Measurements from ENCODE around the gene EGLN2. TPM values are rescaled to one million over a fixed set of nuclear protein-coding genes. Genes with fewer than 3 reads are reported as not detected.
A peak's percentile ranks its signal among the peaks of the same experiment; 100 is the strongest.
"Not testable (repeated sequence)": the region's sequence is repeated elsewhere in the genome, so short reads cannot be mapped to it uniquely, and the experiment has no call there.

Gene EGLN2
- total and polyA plus RNA-seq, 9 of the 15 experiments (the other 6 are each of a cell fraction or from before 2014, with no cell fraction given): 9.6 to 114 (median 71.0) TPM

GRCh38 chr19:40819479-40820234, 20.7 kb downstream of the EGLN2 start:
- H4K20me1 ChIP-seq (replicated peaks; ENCODE audit: control insufficient read depth, insufficient read depth, low read length); H3K9me1 ChIP-seq (ENCODE audit: control insufficient read depth, insufficient read depth, low read length); in situ Hi-C loops (cut with MboI); BruUV-seq (replicated peaks); H3K9me3 ChIP-seq (replicated peaks; ENCODE audit: control insufficient read depth, insufficient read depth, low read depth, low read length); H3K79me2 ChIP-seq (ENCODE audit: control insufficient read depth, insufficient read depth, low read length); H3K27me3 ChIP-seq (ENCODE audit: control insufficient read depth in 2 of 2, insufficient read depth in 2 of 2, low read length in 2 of 2); H3K9ac ChIP-seq (ENCODE audit: insufficient read depth in 1 of 2, low read depth in 2 of 2, low read length in 2 of 2); H3K4me2 ChIP-seq (ENCODE audit: insufficient read depth, low read length); H3K4me3 ChIP-seq; H3K36me3 ChIP-seq (ENCODE audit: control insufficient read depth, insufficient read depth, low read length): not testable (repeated sequence)
- DNase-seq (ENCODE audit: extremely low read depth in 1 of 4, low spot score in 3 of 4) (peak in 2 of 4 experiments; percentile 16 to 65), ATAC-seq (0 out of 3 replicates have a peak, but pooled peaks have one; percentile 16), FAIRE-seq (peak; percentile 58)
- 33% methylated on average over 6 of the region's 6 CpGs for WGBS (ENCODE audit: insufficient coverage, low coverage, missing lambda C conversion rate)
- intact Hi-C loops (cut with micrococcal nuclease): loop anchor here (5.0 kb wide), 1 partner anchor 157 kb away; no protein-coding TSS in a partner anchor
- Histone ChIP-seq H3K4me1 (replicated peaks in 1 of 2; ENCODE audit: control insufficient read depth in 2 of 2, insufficient read depth in 2 of 2, low read length in 2 of 2) (peaks cover 32 to 38% of the 10 kb centered on the region in 2 experiments), H3K27ac (ENCODE audit: extremely low read depth, low read depth, low read length) (0 out of 3 replicates have a peak overlapping the region, but pooled peaks have one; percentile 48), H2AFZ (ENCODE audit: low read depth, low read length) (0 out of 2 replicates have a peak overlapping the region, but pooled peaks have one; percentile 40)
- CTCF ChIA-PET (ENCODE audit: low intra/inter-chr PET ratio): interaction anchor here (0.6 kb wide), 1 partner anchor 185 kb away, joined by 5 read pairs; no protein-coding TSS in a partner anchor
- POLR2A ChIA-PET: interaction anchor here (0.6 kb wide), 1 partner anchor 675 kb away, joined by 3 read pairs; no protein-coding TSS in a partner anchor
- TF ChIP-seq E2F8 (IDR thresholded peaks at IDR 0.05; ENCODE audit: low read depth, partially characterized antibody) (peak; percentile 19), ATF7 (IDR thresholded peaks at IDR 0.05) (0 out of 2 replicates have a peak, but pooled peaks have one; percentile 23), ADNP (tag; IDR thresholded peaks at IDR 0.05) (0 out of 2 replicates have a peak, but pooled peaks have one; percentile 39), MAZ (CRISPR knock-in tag; conservative IDR thresholded peaks at IDR 0.05 in 1 of 2, IDR thresholded peaks at IDR 0.05 in 1 of 2) (0 out of 4 replicates have a peak, but pooled peaks of 1 of the 2 experiments have one; percentile 39), ZNF316 (IDR thresholded peaks at IDR 0.05) (peak; percentile 39), SMC3 (conservative IDR thresholded peaks at IDR 0.05; ENCODE audit: insufficient read depth, low read depth, low read length) (peak; percentile 55; the same call in 1 of the 2 replicates), RBM25 (IDR thresholded peaks at IDR 0.05; ENCODE audit: low read depth, low read length, severe bottlenecking) (peak; percentile 52), KLF16 (IDR thresholded peaks at IDR 0.05) (peak; percentile 39; the same call in 1 of the 2 replicates), ZNF639 (CRISPR knock-in tag; conservative IDR thresholded peaks at IDR 0.05 in 1 of 2, IDR thresholded peaks at IDR 0.05 in 1 of 2) (peak in 1 of 2 experiments; percentile 19; a peak in 1 of 4 replicates), RAD21 (CRISPR knock-in tag; conservative IDR thresholded peaks at IDR 0.05 in 1 of 2, IDR thresholded peaks at IDR 0.05 in 1 of 2) (peak; percentile 58), BCOR (IDR thresholded peaks at IDR 0.05) (peak; percentile 50; the same call in 1 of the 2 replicates)
- TF ChIP-seq, protein P1, sequence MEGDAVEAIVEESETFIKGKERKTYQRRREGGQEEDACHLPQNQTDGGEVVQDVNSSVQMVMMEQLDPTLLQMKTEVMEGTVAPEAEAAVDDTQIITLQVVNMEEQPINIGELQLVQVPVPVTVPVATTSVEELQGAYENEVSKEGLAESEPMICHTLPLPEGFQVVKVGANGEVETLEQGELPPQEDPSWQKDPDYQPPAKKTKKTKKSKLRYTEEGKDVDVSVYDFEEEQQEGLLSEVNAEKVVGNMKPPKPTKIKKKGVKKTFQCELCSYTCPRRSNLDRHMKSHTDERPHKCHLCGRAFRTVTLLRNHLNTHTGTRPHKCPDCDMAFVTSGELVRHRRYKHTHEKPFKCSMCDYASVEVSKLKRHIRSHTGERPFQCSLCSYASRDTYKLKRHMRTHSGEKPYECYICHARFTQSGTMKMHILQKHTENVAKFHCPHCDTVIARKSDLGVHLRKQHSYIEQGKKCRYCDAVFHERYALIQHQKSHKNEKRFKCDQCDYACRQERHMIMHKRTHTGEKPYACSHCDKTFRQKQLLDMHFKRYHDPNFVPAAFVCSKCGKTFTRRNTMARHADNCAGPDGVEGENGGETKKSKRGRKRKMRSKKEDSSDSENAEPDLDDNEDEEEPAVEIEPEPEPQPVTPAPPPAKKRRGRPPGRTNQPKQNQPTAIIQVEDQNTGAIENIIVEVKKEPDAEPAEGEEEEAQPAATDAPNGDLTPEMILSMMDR (IDR thresholded peaks at IDR 0.05 in 2 of 3, conservative IDR thresholded peaks at IDR 0.05 in 1 of 3; ENCODE audit: insufficient read depth in 2 of 3, low read depth in 1 of 3, low read length in 3 of 3): peak; percentile 60 to 78 (median 63); a peak in 5 of 6 replicates

Data from K562 (cell line).